Esophagus muscularis mucosa (tissue), 4 donors: ENCODE results near the gene IL17REL. TPM values are rescaled to one million over a fixed set of nuclear protein-coding genes. Genes with fewer than 3 reads are reported as not detected.

Experiments used
- DNase-seq: peaks from one replicate; pipeline ENCODE4 v3.0.0-alpha.2; 2017; ENCODE audit errors: extremely low spot score
- H3K27ac ChIP-seq, 4 donors: fragments of 200-600 bp; sonication (generic); replicated peaks in 1 of 4; 1 replicate in 3 of 4; 2 replicates in 1 of 4; pipeline ENCODE4 v1.5.1; 2016 to 2019; ENCODE audit warnings: mild to moderate bottlenecking in 1 of 4
- H3K27me3 ChIP-seq, 4 donors: fragments of 200-600 bp; sonication (generic); one replicate each; pipeline versions ENCODE4 v1.5.1 to v1.6.0; 2016 to 2019
- H3K36me3 ChIP-seq, 4 donors: fragments of 200-600 bp; sonication (generic); one replicate each; pipeline ENCODE4 v1.5.1; 2016 to 2019
- H3K4me1 ChIP-seq, 4 donors: fragments of 200-600 bp; sonication (generic); one replicate each; pipeline ENCODE4 v1.5.1; 2016 to 2019
- H3K4me3 ChIP-seq, 4 donors: fragments of 200-600 bp; sonication (generic); 1 replicate in 2 of 4; 2 replicates in 2 of 4; pipeline ENCODE4 v1.5.1; 2016 to 2019; ENCODE audit warnings: mild to moderate bottlenecking in 4 of 4, moderate library complexity in 1 of 4
- H3K9me3 ChIP-seq, 4 donors: fragments of 200-600 bp; sonication (generic); 1 replicate in 3 of 4; 2 replicates in 1 of 4; pipeline ENCODE4 v1.5.1; 2016 to 2019
- EP300 ChIP-seq: sonication (generic); formaldehyde crosslinking; IDR thresholded peaks from one replicate; pipeline ENCODE4 v1.6.1; 2017; ENCODE audit warnings: antibody characterized with exemption
- POLR2A ChIP-seq: fragments of 450-650 bp; IDR thresholded peaks from one replicate; pipeline ENCODE4 v1.6.1; 2017; ENCODE audit warnings: antibody characterized with exemption, moderate library complexity, mild to moderate bottlenecking, low read depth
- POLR2AphosphoS5 ChIP-seq, 2 donors: sonication (generic); formaldehyde crosslinking; IDR thresholded peaks; one replicate each; pipeline ENCODE4 v1.6.1; 2017; ENCODE audit warnings: antibody characterized with exemption in 2 of 2
- WGBS: methylation state at CpG from one replicate; pipeline ENCODE4 v1.1.5; 2018; 5-methylcytosine and 5-hydroxymethylcytosine counted together
- intact Hi-C: fragments of 100-400 bp; cut with DNase I; formaldehyde crosslinking; loops from one replicate; pipeline ENCODE4 v1.15.1; 2023
- total RNA-seq, 4 donors: library from RNA; depleted of rRNA; stranded (reverse); fragments of >200 nt; gene quantifications; one replicate each; pipeline versions ENCODE4 v1.1.0 to v1.2.1, GENCODE V29; 2016
- TF ChIP-seq, protein P1 (sequence below), 3 experiments: fragments of 200-600 bp in 2 of 3; fragments of 450-650 bp in 1 of 3; sonication (generic) in 2 of 3; IDR thresholded peaks; one replicate each; pipeline ENCODE4 v1.5.1; 2017 to 2019; ENCODE audit warnings: antibody characterized with exemption in 3 of 3, mild to moderate bottlenecking in 2 of 3, moderate library complexity in 1 of 3

IL17REL gene
- total RNA-seq, 4 donors from 2014 or later: not detected

DNA sequence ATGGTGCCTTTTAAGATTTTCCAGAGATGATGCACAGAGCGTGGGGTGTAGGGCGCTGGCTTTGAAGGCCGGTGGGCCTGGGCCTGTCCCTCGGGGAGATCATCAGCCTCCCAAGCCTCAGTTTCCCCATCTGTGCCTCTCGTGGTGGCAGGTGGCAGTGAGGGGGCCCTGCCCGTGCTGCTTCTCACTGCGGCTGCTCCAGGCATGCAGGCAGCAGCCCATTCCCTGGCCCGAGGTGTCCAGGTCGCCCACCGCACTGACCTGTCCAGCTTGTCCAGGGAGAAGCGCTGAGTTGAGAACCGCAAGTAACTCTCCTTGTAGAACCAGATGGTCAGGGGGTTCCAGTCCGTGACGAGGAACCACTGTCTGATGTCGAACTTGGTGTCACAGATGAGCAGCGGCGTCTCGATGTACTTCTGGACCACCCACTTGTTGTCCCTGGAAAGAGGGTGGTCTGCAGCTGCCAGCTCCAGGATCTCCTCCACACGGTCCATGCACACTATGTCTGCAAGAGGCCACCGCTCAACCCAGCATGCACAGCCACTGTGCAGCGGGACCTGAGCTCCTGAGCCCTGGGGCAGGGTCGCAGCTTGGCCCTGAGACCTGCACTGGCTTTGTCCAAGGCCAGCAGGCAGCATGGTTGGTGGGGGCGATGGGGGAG is 20.5 kb upstream of the IL17REL start:
- TF ChIP-seq EP300 (no peak), POLR2A (no peak), POLR2AphosphoS5 (IDR thresholded peaks at IDR 0.05) (no peak)
- TF ChIP-seq, protein P1, sequence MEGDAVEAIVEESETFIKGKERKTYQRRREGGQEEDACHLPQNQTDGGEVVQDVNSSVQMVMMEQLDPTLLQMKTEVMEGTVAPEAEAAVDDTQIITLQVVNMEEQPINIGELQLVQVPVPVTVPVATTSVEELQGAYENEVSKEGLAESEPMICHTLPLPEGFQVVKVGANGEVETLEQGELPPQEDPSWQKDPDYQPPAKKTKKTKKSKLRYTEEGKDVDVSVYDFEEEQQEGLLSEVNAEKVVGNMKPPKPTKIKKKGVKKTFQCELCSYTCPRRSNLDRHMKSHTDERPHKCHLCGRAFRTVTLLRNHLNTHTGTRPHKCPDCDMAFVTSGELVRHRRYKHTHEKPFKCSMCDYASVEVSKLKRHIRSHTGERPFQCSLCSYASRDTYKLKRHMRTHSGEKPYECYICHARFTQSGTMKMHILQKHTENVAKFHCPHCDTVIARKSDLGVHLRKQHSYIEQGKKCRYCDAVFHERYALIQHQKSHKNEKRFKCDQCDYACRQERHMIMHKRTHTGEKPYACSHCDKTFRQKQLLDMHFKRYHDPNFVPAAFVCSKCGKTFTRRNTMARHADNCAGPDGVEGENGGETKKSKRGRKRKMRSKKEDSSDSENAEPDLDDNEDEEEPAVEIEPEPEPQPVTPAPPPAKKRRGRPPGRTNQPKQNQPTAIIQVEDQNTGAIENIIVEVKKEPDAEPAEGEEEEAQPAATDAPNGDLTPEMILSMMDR (IDR thresholded peaks at IDR 0.05): no peak
- DNase-seq: no peak
- intact Hi-C loops: loop anchor here (10.0 kb wide), 1 partner anchor 268 kb away; no protein-coding TSS in a partner anchor
- no peaks in the 10 kb centered on the region for H3K36me3 ChIP-seq
- peaks cover 0 to 3% (median 0%) of the 10 kb centered on the region in 4 donors for H3K9me3 ChIP-seq
- no peak overlapping the region for H3K4me3 ChIP-seq
- H3K4me1 ChIP-seq: peaks cover 5 to 11% (median 9%) of the 10 kb centered on the region in 4 donors
- H3K27me3 ChIP-seq: peaks cover 0 to 65% (median 5%) of the 10 kb centered on the region in 4 donors
- H3K27ac ChIP-seq: no peak overlapping the region
- 91% methylated on average over 11 of the region's 23 CpGs for WGBS

- WGBS: 82% methylated on average over 11 of the region's 24 CpGs
- intact Hi-C loops: loop anchor here (10.0 kb wide), 1 partner anchor 267 kb away; no protein-coding TSS in a partner anchor
- Histone ChIP-seq H3K4me1 (peaks cover 5 to 11% (median 9%) of the 10 kb centered on the region in 4 donors), H3K36me3 (no peaks in the 10 kb centered on the region), H3K27ac (no peak overlapping the region), H3K27me3 (peaks cover 0 to 73% (median 5%) of the 10 kb centered on the region in 4 donors), H3K4me3 (no peak overlapping the region), H3K9me3 (no peaks in the 10 kb centered on the region)
- TF ChIP-seq POLR2AphosphoS5 (IDR thresholded peaks at IDR 0.05): no peak
- TF ChIP-seq, protein P1 (IDR thresholded peaks at IDR 0.05): no peak
- no peak for TF ChIP-seq POLR2A
- TF ChIP-seq EP300: no peak
- no peak for DNase-seq
Measured at GRCh38 chr22:50032109-50032871, 19.7 kb upstream of the IL17REL start.

DNA sequence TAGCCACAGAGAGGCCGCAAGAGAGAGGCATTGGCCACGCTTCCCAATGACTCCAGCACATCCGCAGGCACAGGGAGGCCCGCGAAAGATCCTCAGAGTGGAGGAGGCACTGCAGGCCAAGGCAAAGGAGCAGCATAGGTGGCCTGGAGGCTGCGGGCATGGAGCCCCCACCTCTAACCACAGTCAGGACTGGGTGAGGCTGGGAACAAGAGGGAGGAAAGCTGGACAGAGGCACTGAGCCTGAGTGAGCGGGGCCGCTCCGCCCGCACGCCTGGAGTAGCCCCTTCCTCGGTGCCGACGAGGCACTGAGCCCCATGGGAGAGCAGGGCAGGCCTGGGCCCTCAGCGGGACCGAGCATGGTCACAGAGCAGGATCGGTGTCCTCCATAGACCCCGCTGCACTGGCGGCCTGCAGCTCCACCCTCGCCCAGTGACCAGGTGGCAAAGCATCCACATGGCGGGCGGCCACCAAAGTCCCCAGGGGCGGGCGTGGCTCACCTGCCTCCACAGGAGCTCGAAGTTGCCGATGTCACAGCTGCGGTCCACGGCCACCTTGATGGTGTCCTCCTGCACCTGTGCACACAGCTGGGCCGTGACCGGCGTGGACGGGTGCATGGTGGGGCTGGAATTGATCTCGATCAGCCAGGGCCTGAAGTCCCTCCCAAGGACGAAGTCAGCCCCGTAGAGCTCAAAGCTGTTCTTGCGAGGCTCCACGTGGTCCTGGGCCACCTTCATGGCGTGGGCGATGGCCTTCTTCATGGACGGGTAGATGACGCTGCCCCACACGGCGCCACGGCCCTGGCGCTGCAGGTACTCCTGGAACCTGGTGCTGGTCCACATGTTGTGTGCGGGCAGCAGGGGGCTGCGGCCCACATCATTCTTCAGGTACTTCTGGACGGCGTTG is 18.9 kb upstream of the IL17REL start:
- peaks cover 5 to 11% (median 9%) of the 10 kb centered on the region in 4 donors for H3K4me1 ChIP-seq
- H3K4me3 ChIP-seq: no peak overlapping the region
- H3K27me3 ChIP-seq: peaks cover 0 to 80% (median 5%) of the 10 kb centered on the region in 4 donors
- H3K36me3 ChIP-seq: no peaks in the 10 kb centered on the region
- 89% methylated on average over 16 of the region's 49 CpGs for WGBS
- intact Hi-C loops: loop anchor here (10.0 kb wide), 1 partner anchor 267 kb away; no protein-coding TSS in a partner anchor
- TF ChIP-seq POLR2AphosphoS5 (IDR thresholded peaks at IDR 0.05): no peak
- TF ChIP-seq, protein P1 (IDR thresholded peaks at IDR 0.05): no peak
- TF ChIP-seq EP300: no peak
- TF ChIP-seq POLR2A: no peak
- H3K9me3 ChIP-seq: no peaks in the 10 kb centered on the region
- H3K27ac ChIP-seq: no peak overlapping the region
- DNase-seq: no peak

- Histone ChIP-seq H3K4me3 (peak overlapping the region in 1 of 4 donors; percentile 9), H3K9me3 (no peaks in the 10 kb centered on the region), H3K27ac (no peak overlapping the region), H3K36me3 (no peaks in the 10 kb centered on the region), H3K27me3 (peaks cover 0 to 84% (median 5%) of the 10 kb centered on the region in 4 donors), H3K4me1 (peaks cover 5 to 11% (median 9%) of the 10 kb centered on the region in 4 donors)
- no peak for DNase-seq
- 49% methylated on average over 13 of the region's 52 CpGs for WGBS
- TF ChIP-seq, protein P1 (IDR thresholded peaks at IDR 0.05): peak; percentile 80 to 94 (median 83)
- no peak for TF ChIP-seq POLR2A
- intact Hi-C loops: loop anchor here (1.0 to 10.0 kb wide), 2 partner anchors 101 to 266 kb away; no protein-coding TSS in a partner anchor
Measured at GRCh38 chr22:50030297-50031188, 18.0 kb upstream of the IL17REL start.
